Jurkat, Clone E6-1 (cell line): Measurements from ENCODE around the gene GNB1.
A peak's percentile ranks its signal among the peaks of the same experiment; 100 is the strongest.

ENCODE experiments used
- DNase-seq: peaks from one replicate; pipeline ENCODE4 v3.0.0-alpha.2; 2011; ENCODE audit warnings: low read depth, low spot score
- H3K4me3 ChIP-seq: 2 replicates; pipeline ENCODE4 v1.5.1; 2011; ENCODE audit warnings: mild to moderate bottlenecking, low read length, control low read depth, moderate library complexity

The GNB1 gene

GRCh38 chr1:1778663-1779319, 112.1 kb downstream of the GNB1 start:
- H3K4me3 ChIP-seq: peak overlapping the region; percentile 63
- peak; percentile 52 for DNase-seq

GRCh38 chr1:1777950-1778662, 112.8 kb downstream of the GNB1 start, which contains the start of gene NADK:
TSS of gene NADK (minus strand) at chr1:1778470. CDS start at chr1:1765406, 13,064 bp downstream.
- peak within 1 kb of the TSS; percentile 70 for H3K4me3 ChIP-seq
- DNase-seq: peak; percentile 38

GRCh38 chr1:1777583-1777899, 113.3 kb downstream of the GNB1 start:
- H3K4me3 ChIP-seq: peak overlapping the region; percentile 70
- DNase-seq: no peak

GRCh38 chr1:1776672-1777582, 114.0 kb downstream of the GNB1 start:
- H3K4me3 ChIP-seq: peak overlapping the region; percentile 70
- no peak for DNase-seq

GRCh38 chr1:1775327-1776226, 115.3 kb downstream of the GNB1 start:
- H3K4me3 ChIP-seq: no peak overlapping the region

GRCh38 chr1:1773874-1774273, 117.0 kb downstream of the GNB1 start:
- DNase-seq: no peak
- H3K4me3 ChIP-seq: no peak overlapping the region

More at GRCh38 chr1:1775327-1776226, 115.3 kb downstream of the GNB1 start:
- no peak for DNase-seq

GRCh38 chr1:1771096-1771495, 119.8 kb downstream of the GNB1 start:
- H3K4me3 ChIP-seq: no peak overlapping the region
- no peak for DNase-seq

- H3K4me3 ChIP-seq: no peak overlapping the region
- DNase-seq: no peak
These were observed 120.8 kb downstream of the GNB1 start for GRCh38 chr1:1770102-1770501.

- DNase-seq: no peak
These were observed 122.5 kb downstream of the GNB1 start for GRCh38 chr1:1768249-1768992.

GRCh38 chr1:1764876-1765470, 125.9 kb downstream of the GNB1 start:
- DNase-seq: no peak
- H3K4me3 ChIP-seq: no peak overlapping the region

More at GRCh38 chr1:1768249-1768992, 122.5 kb downstream of the GNB1 start:
- H3K4me3 ChIP-seq: no peak overlapping the region

- no peak overlapping the region for H3K4me3 ChIP-seq
- DNase-seq: no peak
These were observed 126.9 kb downstream of the GNB1 start for GRCh38 chr1:1763657-1764621.

GRCh38 chr1:1761504-1762376, 129.1 kb downstream of the GNB1 start:
- no peak for DNase-seq

GRCh38 chr1:1760715-1761114, 130.2 kb downstream of the GNB1 start:
- no peak for DNase-seq
- H3K4me3 ChIP-seq: no peak overlapping the region

More at GRCh38 chr1:1761504-1762376, 129.1 kb downstream of the GNB1 start:
- no peak overlapping the region for H3K4me3 ChIP-seq

GRCh38 chr1:1760345-1760650, 130.6 kb downstream of the GNB1 start:
- no peak for DNase-seq
- no peak overlapping the region for H3K4me3 ChIP-seq

GRCh38 chr1:1759456-1760344, 131.2 kb downstream of the GNB1 start:
- no peak for DNase-seq
- H3K4me3 ChIP-seq: no peak overlapping the region
